K562 (cell line): Measurements from ENCODE around the gene RNU6-1. TPM values are rescaled to one million over a fixed set of nuclear protein-coding genes. Genes with fewer than 3 reads are reported as not detected.
A peak's percentile ranks its signal among the peaks of the same experiment; 100 is the strongest.

Experiments
- BRD4 ChIP-seq: fragments of 200-600 bp; sonication (generic); IDR thresholded peaks from 2 replicates; pipeline ENCODE4 v1.6.1; 2017; ENCODE audit warnings: inconsistent platforms
- CCNT2 ChIP-seq: IDR thresholded peaks from 2 replicates; pipeline ENCODE4 v1.6.1; 2011; ENCODE audit warnings: borderline replicate concordance, low read depth, mild to moderate bottlenecking, moderate library complexity, mixed read lengths, low read length; ENCODE audit not compliant: insufficient read length; ENCODE audit errors: extremely low read depth
- CHD4 ChIP-seq: fragments of 200-600 bp; sonication (generic); IDR thresholded peaks from 3 replicates; pipeline ENCODE4 v1.6.1; 2012; ENCODE audit warnings: low read depth, mild to moderate bottlenecking, mixed read lengths, low read length, inconsistent platforms; ENCODE audit not compliant: insufficient read depth, insufficient replicate concordance, poor library complexity, severe bottlenecking
- DACH1 ChIP-seq: fragments of 450-650 bp; IDR thresholded peaks from 2 replicates; pipeline ENCODE4 v1.6.1; 2018; ENCODE audit not compliant: partially characterized antibody
- HCFC1 ChIP-seq: IDR thresholded peaks from 2 replicates; pipeline ENCODE4 v1.6.1; 2012; ENCODE audit warnings: low read depth, low read length, improper control_type of control experiment
- MAFF ChIP-seq: IDR thresholded peaks from 2 replicates; pipeline ENCODE4 v1.6.1; 2012; ENCODE audit warnings: low read length, improper control_type of control experiment
- MBD2 ChIP-seq: sonication (generic); IDR thresholded peaks from 2 replicates; pipeline ENCODE4 v1.6.1; 2016; ENCODE audit warnings: low read depth, borderline replicate concordance
- MXI1 ChIP-seq: IDR thresholded peaks from 2 replicates; pipeline ENCODE4 v1.6.1; 2011; ENCODE audit warnings: low read depth, mild to moderate bottlenecking, improper control_type of control experiment, low read length
- NCOR1 ChIP-seq: fragments of 450-650 bp; IDR thresholded peaks from 2 replicates; pipeline ENCODE4 v1.6.1; 2016; ENCODE audit warnings: mild to moderate bottlenecking, moderate library complexity
- NR4A1 ChIP-seq, 2 experiments: fragments of 250-450 bp in 1 of 2; fragments of 450-650 bp in 1 of 2; sonication (Bioruptor Pico) in 1 of 2; IDR thresholded peaks; 2 replicates each; pipeline versions ENCODE4 v1.4.0 to v1.6.1; 2016 to 2020; ENCODE audit warnings: mild to moderate bottlenecking in 2 of 2, missing compliant biosample characterization in 1 of 2, missing genetic modification characterization in 1 of 2, moderate library complexity in 1 of 2
- POLR2AphosphoS5 ChIP-seq: IDR thresholded peaks from 2 replicates; pipeline ENCODE4 v1.6.1; 2011; ENCODE audit warnings: mild to moderate bottlenecking, low read depth, low read length, moderate library complexity; ENCODE audit not compliant: control insufficient read depth, insufficient read depth
- POLR3G ChIP-seq: IDR thresholded peaks from 2 replicates; pipeline ENCODE4 v1.6.1; 2011; ENCODE audit not compliant: insufficient read length, insufficient replicate concordance; ENCODE audit errors: extremely low read depth
- PRMT5 ChIP-seq: sonication (generic); formaldehyde crosslinking; IDR thresholded peaks from 2 replicates; pipeline ENCODE4 v1.5.0; 2020; ENCODE audit warnings: missing genetic modification reagents
- PRPF4 ChIP-seq: fragments of 200-400 bp; formaldehyde crosslinking; IDR thresholded peaks from one replicate; pipeline ENCODE4 v1.6.1; 2017; ENCODE audit warnings: low read length, low read depth, mild to moderate bottlenecking; ENCODE audit not compliant: insufficient read depth, poor library complexity, severe bottlenecking
- STAT5A ChIP-seq: IDR thresholded peaks from 2 replicates; pipeline ENCODE4 v1.6.1; 2012; ENCODE audit warnings: low read length, inconsistent platforms, borderline replicate concordance
- TCF3 ChIP-seq: sonication (generic); formaldehyde crosslinking; IDR thresholded peaks from 2 replicates; pipeline ENCODE4 v1.4.0; 2020; ENCODE audit warnings: mild to moderate bottlenecking, missing genetic modification reagents
- TOE1 ChIP-seq, 2 experiments: fragments of 450-650 bp in 1 of 2; sonication (generic) in 1 of 2; formaldehyde crosslinking in 1 of 2; IDR thresholded peaks; 2 replicates each; pipeline versions ENCODE4 v1.7.1 to v1.8.0; 2016 to 2022; ENCODE audit warnings: borderline replicate concordance in 2 of 2, mild to moderate bottlenecking in 2 of 2, antibody characterized with exemption in 1 of 2, inconsistent platforms in 1 of 2, low read depth in 1 of 2, missing genetic modification reagents in 1 of 2, moderate library complexity in 1 of 2
- ZFP30 ChIP-seq: fragments of 250-450 bp; sonication (Bioruptor Pico); IDR thresholded peaks from 2 replicates; pipeline ENCODE4 v1.8.0; 2022; ENCODE audit warnings: moderate library complexity, mild to moderate bottlenecking, inconsistent platforms, borderline replicate concordance
- polyA plus RNA-seq, 8 experiments: library from polyadenylated mRNA; depleted of rRNA in 4 of 8; stranded (reverse) in 5 of 8; unstranded in 3 of 8; fragments of >200 nt; fragmentation: Nextera tagmentation in 2 of 8; fragmentation: Illumina TruSeq in 1 of 8; extraction: Ambion mirVana in 2 of 8; extraction: Trizol in 1 of 8; gene quantifications; 2 replicates each; pipeline versions ENCODE4 v1.2.1 to v1.2.3, GENCODE V29; 2011 to 2014; ENCODE audit warnings: inconsistent platforms in 1 of 8, missing spikeins in 1 of 8
- total RNA-seq, 7 experiments: library from RNA; depleted of rRNA in 6 of 7; stranded (reverse); fragments of >200 nt in 6 of 7; fragmentation: Illumina TruSeq in 2 of 7; extraction: Trizol in 2 of 7; gene quantifications; 2 replicates each; pipeline versions ENCODE4 v1.2.1 to v1.2.3, GENCODE V29; 2011 to 2021; ENCODE audit warnings: low replicate concordance in 1 of 7
- TF ChIP-seq, protein P1 (sequence below): fragments of 450-650 bp; formaldehyde crosslinking; IDR thresholded peaks from 2 replicates; pipeline ENCODE4 v1.4.0; 2022; ENCODE audit warnings: missing genetic modification characterization
- TF ChIP-seq, protein P2 (sequence below): fragments of 150-350 bp; IDR thresholded peaks from 2 replicates; pipeline ENCODE4 v1.6.1; 2014; ENCODE audit warnings: low read depth, mild to moderate bottlenecking, low read length, borderline replicate concordance

Gene RNU6-1
- total and polyA plus RNA-seq, 9 of the 15 experiments (the other 6 are each of a cell fraction or from before 2014, with no cell fraction given): not detected

DNA sequence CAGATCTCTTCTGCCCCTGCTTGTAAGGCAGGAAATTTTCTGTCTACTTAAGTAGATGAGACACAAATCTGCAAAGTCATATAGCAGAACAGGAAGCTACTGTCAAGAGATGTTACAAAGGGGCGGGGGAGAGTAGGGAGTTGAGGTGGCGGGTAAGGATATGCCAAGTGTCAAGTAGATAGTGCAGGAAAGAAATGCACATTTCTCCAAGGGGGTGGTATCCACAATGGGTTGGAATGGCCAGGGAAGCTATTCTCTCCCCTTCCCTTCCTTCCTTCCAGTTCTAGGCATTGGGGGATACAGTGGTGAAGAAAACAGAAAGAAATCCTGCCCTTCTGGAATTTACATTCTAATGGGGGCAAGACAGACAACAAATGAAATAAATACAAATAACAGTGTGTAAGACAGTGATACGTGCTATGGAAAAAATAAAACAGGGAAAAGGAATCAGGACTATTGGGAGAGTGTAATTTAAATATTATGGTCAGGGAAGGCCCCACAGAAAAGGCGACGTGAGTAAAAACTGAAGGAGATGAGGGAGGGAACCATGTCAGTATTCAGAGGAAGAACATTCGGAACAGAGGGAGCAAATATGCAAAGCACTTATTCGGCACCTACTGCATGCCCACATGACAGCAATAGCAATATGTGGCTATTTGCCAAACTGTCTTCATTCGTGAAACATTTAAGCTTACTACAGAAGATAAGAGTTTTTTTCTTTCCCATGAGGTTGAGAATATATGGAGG is 42.8 kb upstream of the RNU6-1 start (continued):
- TF ChIP-seq, protein P1, sequence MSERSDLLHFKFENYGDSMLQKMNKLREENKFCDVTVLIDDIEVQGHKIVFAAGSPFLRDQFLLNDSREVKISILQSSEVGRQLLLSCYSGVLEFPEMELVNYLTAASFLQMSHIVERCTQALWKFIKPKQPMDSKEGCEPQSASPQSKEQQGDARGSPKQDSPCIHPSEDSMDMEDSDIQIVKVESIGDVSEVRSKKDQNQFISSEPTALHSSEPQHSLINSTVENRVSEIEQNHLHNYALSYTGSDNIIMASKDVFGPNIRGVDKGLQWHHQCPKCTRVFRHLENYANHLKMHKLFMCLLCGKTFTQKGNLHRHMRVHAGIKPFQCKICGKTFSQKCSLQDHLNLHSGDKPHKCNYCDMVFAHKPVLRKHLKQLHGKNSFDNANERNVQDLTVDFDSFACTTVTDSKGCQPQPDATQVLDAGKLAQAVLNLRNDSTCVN (CRISPR knock-in tag): peak; percentile 66
- TF ChIP-seq, protein P2, sequence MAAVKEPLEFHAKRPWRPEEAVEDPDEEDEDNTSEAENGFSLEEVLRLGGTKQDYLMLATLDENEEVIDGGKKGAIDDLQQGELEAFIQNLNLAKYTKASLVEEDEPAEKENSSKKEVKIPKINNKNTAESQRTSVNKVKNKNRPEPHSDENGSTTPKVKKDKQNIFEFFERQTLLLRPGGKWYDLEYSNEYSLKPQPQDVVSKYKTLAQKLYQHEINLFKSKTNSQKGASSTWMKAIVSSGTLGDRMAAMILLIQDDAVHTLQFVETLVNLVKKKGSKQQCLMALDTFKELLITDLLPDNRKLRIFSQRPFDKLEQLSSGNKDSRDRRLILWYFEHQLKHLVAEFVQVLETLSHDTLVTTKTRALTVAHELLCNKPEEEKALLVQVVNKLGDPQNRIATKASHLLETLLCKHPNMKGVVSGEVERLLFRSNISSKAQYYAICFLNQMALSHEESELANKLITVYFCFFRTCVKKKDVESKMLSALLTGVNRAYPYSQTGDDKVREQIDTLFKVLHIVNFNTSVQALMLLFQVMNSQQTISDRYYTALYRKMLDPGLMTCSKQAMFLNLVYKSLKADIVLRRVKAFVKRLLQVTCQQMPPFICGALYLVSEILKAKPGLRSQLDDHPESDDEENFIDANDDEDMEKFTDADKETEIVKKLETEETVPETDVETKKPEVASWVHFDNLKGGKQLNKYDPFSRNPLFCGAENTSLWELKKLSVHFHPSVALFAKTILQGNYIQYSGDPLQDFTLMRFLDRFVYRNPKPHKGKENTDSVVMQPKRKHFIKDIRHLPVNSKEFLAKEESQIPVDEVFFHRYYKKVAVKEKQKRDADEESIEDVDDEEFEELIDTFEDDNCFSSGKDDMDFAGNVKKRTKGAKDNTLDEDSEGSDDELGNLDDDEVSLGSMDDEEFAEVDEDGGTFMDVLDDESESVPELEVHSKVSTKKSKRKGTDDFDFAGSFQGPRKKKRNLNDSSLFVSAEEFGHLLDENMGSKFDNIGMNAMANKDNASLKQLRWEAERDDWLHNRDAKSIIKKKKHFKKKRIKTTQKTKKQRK: no peak
- TF ChIP-seq NCOR1 (peak; percentile 68), CHD4 (no peak), MAFF (peak; percentile 91), POLR2AphosphoS5 (0 out of 2 replicates have a peak, but pooled peaks have one; percentile 30), NR4A1 (CRISPR knock-in tag; IDR thresholded peaks at IDR 0.05) (no peak), NR4A1 (tag; IDR thresholded peaks at IDR 0.05) (no peak), TOE1 (IDR thresholded peaks at IDR 0.05; ENCODE audit: borderline replicate concordance) (0 out of 2 replicates have a peak, but pooled peaks have one; percentile 33), TOE1 (CRISPR knock-in tag; IDR thresholded peaks at IDR 0.05; ENCODE audit: borderline replicate concordance, low read depth) (no peak), MXI1 (no peak), STAT5A (no peak), CCNT2 (no peak), ZFP30 (CRISPR knock-in tag) (no peak), HCFC1 (no peak), TCF3 (CRISPR knock-in tag) (peak; percentile 59), BRD4 (peak; percentile 80; the same call in 1 of the 2 replicates), MBD2 (no peak), PRPF4 (no peak), POLR3G (no peak), PRMT5 (no peak), DACH1 (peak; percentile 72)
